ENCODE data around the gene POP5. TPM values are rescaled to one million over a fixed set of nuclear protein-coding genes. Genes with fewer than 3 reads are reported as not detected.

Gene POP5
- total and polyA plus RNA-seq, 2 of the 4 experiments (the other 2 are of a cell fraction): 69.5 to 99.4 TPM

GRCh38 chr12:120596901-120597300 is 15.7 kb upstream of the POP5 start:
- Histone ChIP-seq H4K20me1 (ENCODE audit: insufficient read depth, low read length) (no peaks in the 10 kb centered on the region), H3K27me3 (ENCODE audit: control insufficient read depth, insufficient read depth, low read length) (peaks cover 33% of the 10 kb centered on the region), H2AFZ (replicated peaks; ENCODE audit: low read length, poor library complexity) (no peak overlapping the region), H2BK120ac (ENCODE audit: low read depth, low read length) (no peak overlapping the region), H2AK5ac (ENCODE audit: low read depth, low read length) (no peak overlapping the region), H3K56ac (ENCODE audit: extremely low read depth, insufficient read depth, low read length) (no peak overlapping the region), H3K14ac (replicated peaks; ENCODE audit: low read depth, low read length) (no peak overlapping the region), H3K9me3 (ENCODE audit: control insufficient read depth, insufficient read depth, low read length) (no peaks in the 10 kb centered on the region), H3K9me1 (ENCODE audit: insufficient read depth, low read length) (no peaks in the 10 kb centered on the region), H3K23ac (ENCODE audit: low read depth, low read length) (no peak overlapping the region), H3K18ac (ENCODE audit: low read depth, low read length) (no peak overlapping the region), H3K4me3 (ENCODE audit: insufficient read depth, low read depth, low read length) (no peak overlapping the region), H3K4me2 (ENCODE audit: low read depth, low read length) (no peak overlapping the region), H3K27ac (ENCODE audit: insufficient read depth, low read length) (no peak overlapping the region), H3K9ac (ENCODE audit: low read depth, low read length) (no peak overlapping the region), H3K4ac (ENCODE audit: low read depth, low read length) (no peak overlapping the region), H2BK5ac (ENCODE audit: low read depth, low read length, poor library complexity, severe bottlenecking) (no peak overlapping the region), H4K8ac (ENCODE audit: low read depth in 2 of 2, low read length in 2 of 2) (no peak overlapping the region), H3K36me3 (ENCODE audit: control insufficient read depth, insufficient read depth, low read length) (no peaks in the 10 kb centered on the region), H3K4me1 (ENCODE audit: control insufficient read depth, insufficient read depth, low read length) (no peaks in the 10 kb centered on the region; the same call in 1 of the 2 replicates), H2BK20ac (ENCODE audit: low read depth, low read length) (no peak overlapping the region), H2BK15ac (ENCODE audit: low read depth, low read length) (no peak overlapping the region), H3K79me1 (ENCODE audit: low read depth in 1 of 2, low read length in 2 of 2) (no peaks in the 10 kb centered on the region), H4K91ac (ENCODE audit: insufficient read depth, low read depth, low read length) (no peak overlapping the region), H2AK9ac (replicated peaks; ENCODE audit: low read depth, low read length, poor library complexity) (no peak overlapping the region), H4K5ac (ENCODE audit: low read depth, low read length) (no peak overlapping the region)
- no peak for TF ChIP-seq BHLHE40 (IDR thresholded peaks at IDR 0.05; ENCODE audit: low read depth, low read length)
- no peak for TF ChIP-seq ELK1 (IDR thresholded peaks at IDR 0.05; ENCODE audit: borderline replicate concordance, low read depth, low read length)
- TF ChIP-seq, protein P1, sequence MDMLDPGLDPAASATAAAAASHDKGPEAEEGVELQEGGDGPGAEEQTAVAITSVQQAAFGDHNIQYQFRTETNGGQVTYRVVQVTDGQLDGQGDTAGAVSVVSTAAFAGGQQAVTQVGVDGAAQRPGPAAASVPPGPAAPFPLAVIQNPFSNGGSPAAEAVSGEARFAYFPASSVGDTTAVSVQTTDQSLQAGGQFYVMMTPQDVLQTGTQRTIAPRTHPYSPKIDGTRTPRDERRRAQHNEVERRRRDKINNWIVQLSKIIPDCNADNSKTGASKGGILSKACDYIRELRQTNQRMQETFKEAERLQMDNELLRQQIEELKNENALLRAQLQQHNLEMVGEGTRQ (IDR thresholded peaks at IDR 0.05; ENCODE audit: low read depth, low read length): no peak
- no peak for TF ChIP-seq RAD21 (IDR thresholded peaks at IDR 0.05; ENCODE audit: low read length)
- TF ChIP-seq, protein P2, sequence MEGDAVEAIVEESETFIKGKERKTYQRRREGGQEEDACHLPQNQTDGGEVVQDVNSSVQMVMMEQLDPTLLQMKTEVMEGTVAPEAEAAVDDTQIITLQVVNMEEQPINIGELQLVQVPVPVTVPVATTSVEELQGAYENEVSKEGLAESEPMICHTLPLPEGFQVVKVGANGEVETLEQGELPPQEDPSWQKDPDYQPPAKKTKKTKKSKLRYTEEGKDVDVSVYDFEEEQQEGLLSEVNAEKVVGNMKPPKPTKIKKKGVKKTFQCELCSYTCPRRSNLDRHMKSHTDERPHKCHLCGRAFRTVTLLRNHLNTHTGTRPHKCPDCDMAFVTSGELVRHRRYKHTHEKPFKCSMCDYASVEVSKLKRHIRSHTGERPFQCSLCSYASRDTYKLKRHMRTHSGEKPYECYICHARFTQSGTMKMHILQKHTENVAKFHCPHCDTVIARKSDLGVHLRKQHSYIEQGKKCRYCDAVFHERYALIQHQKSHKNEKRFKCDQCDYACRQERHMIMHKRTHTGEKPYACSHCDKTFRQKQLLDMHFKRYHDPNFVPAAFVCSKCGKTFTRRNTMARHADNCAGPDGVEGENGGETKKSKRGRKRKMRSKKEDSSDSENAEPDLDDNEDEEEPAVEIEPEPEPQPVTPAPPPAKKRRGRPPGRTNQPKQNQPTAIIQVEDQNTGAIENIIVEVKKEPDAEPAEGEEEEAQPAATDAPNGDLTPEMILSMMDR (conservative IDR thresholded peaks at IDR 0.05; ENCODE audit: low read depth, low read length): no peak
- TF ChIP-seq RFX5 (IDR thresholded peaks at IDR 0.05; ENCODE audit: low read depth, low read length): no peak
- no peak for TF ChIP-seq FOS (IDR thresholded peaks at IDR 0.05; ENCODE audit: low read depth, low read length)
- no peak for TF ChIP-seq SMC3 (IDR thresholded peaks at IDR 0.05; ENCODE audit: low read depth, low read length)
- TF ChIP-seq MAZ (IDR thresholded peaks at IDR 0.05; ENCODE audit: borderline replicate concordance, low read depth, low read length): no peak
- intact Hi-C loops (cut with micrococcal nuclease): no loop called here
- CTCF ChIA-PET: no interaction called here
- WGBS, 2 experiments (ENCODE audit: extremely low coverage in 2 of 2, insufficient read length in 1 of 2): no CpG with 5 or more reads among the region's 3 CpGs
- DNase-seq (no peak), ATAC-seq (ENCODE audit: low read depth) (no peak)
- POLR2A ChIA-PET (ENCODE audit: unreplicated experiment): no interaction called here
- in situ Hi-C loops (cut with MboI; ENCODE audit: low sequenced_read_pairs): no loop called here
- dilution Hi-C loops (cut with HindIII; ENCODE audit: low sequenced_read_pairs, unreplicated experiment): no loop called here
- BruUV-seq (replicated peaks): no TSS peak

All from IMR-90 (cell line).